Stimulated activated CD4-positive, alpha-beta T cell treated with anti-CD3 and anti-CD28 coated beads, Interleukin-12 subunit alpha, Interleukin-12 subunit beta, amount 100 ng/mL, for 24 hours (primary cell): Measurements from ENCODE around the gene SIK3.
"Not testable (repeated sequence)": the region's sequence is repeated elsewhere in the genome, so short reads cannot be mapped to it uniquely, and the experiment has no call there.

Source experiments
- DNase-seq, 2 experiments: peaks; one replicate each; pipeline ENCODE4 v3.0.0-alpha.2; 2020; ENCODE audit warnings: low read depth in 2 of 2

The SIK3 gene

DNA sequence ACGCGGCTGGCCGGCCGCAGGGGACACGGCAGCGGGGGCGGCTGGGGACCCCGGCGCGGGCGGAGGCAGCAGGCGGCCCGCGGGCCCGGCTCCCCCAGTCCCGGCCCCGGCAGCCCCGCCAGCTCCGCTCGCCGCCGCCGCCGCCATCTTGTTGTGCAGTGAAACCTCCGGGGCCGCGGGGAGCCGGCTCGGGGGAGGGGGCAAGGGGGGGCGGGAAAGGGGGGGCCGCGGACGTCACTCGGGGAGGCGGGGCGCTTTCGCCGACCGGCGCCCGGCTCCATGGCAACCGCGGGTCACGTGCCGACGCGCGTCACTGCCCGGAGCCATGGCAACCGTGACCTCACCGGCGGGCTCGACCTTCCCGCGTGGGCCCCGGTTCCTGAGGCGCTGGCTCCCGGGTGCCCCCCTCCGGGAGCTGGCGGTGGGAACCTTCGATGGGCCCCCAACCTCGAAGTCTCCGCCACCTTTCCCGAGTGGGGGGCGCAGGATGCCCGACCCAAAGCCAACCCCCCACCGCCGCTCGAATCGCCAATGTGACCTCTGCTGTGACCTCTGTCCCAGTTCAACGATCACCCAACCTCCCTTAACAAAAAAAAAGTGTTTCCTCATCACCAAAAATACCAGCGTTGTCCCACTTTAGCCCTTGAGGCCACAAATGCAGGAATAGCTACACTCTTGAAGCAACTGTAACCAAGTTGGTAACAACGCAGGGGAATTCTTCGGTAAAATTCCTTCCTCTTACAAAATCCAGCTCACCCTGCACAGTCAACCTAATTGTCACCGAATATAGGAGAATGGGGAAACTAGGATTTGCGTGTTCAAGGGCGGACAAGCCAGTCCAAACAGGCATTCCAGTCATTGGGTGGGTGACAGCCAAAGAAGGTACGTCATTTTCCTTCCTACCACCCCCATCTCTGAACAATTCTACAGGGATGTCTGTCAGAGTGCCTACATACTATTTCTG lies at the start of gene SIK3:
Gene SIK3 (minus strand): TSS at position 160 of the 964 bp plus-strand sequence. CDS start 13 bp downstream, at position 147.
- DNase-seq = peak; percentile 80 to 84

DNA sequence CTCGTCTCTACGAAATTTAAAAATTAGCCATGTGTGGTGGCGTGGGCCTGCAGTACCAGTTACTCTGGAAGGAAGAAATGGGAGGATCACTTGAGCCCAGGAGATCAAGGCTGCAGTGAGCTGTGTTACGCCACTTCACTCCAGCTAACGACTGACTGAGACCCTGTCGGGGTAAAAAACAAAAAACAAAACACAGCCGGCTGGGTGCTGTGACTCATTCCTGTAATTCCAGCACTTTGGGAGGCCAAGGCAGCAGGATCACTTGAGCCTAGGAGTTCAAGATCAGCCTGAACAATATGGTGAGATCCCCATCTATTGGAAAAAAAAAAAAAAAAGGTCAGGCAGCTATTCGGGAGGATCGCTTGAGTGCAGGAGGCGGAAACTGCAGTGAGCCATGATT lies 48.3 kb upstream of the SIK3 start:
- DNase-seq = no peak

DNA sequence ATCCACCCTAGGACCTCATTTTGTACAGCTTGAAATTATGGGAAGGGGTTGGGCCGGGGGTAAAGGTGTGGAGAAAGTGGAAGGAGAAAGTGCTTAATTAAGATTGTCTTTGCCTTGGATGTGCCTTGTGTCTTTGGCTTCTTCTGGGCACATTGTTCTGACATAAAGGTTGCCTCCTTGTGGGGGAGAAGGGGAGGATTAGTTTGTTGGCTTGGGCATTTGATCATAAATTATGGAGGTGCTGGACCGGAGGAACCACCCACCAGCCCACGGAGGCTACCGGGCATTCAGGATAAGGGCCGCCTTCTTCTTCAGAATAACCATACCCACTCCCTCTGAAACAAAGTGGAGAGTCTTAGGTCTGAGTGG lies 47.1 kb upstream of the SIK3 start:
- no peak for DNase-seq

- DNase-seq = peak in 1 of 2 experiments; percentile 9
Measured at GRCh38 chr11:117144477-117145392, 46.5 kb upstream of the SIK3 start.

DNA sequence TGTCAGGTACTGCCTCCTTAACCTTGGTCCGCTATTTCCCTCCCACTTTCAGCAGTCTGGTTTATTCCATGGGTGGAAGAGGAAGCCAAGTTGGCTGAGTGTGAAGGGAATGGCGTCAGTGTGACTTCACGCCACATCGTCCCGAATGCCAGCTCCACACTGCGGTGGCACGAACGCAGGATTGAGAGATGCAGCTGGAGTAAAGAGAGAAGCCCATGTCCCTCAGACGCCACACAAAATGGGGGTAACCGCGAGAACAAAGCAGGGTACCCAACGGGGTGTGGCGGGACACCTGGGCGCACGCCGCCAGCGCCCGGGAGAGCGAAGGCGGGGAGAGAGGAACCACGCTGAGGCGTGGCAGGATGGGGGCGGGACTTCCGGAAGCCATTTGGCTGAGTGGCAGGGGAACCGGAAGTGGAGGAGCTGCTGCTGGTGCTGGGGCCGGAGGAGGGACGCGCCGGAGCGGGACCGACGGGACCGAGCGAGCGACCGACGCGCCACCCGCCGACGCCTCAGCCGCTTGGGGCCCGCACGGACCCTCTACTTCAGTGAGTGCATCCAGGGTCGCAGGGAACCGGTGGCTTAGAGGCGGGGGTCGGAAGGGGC lies 45.7 kb upstream of the SIK3 start, which contains the start of gene PAFAH1B2:
Gene PAFAH1B2 (plus strand): TSS at position 417 of the 606 bp plus-strand sequence. CDS start 8,161 bp downstream, outside the sequence.
- DNase-seq = peak; percentile 95 to 97

GRCh38 chr11:117143390-117143789 lies 45.2 kb upstream of the SIK3 start:
- DNase-seq = no peak

DNA sequence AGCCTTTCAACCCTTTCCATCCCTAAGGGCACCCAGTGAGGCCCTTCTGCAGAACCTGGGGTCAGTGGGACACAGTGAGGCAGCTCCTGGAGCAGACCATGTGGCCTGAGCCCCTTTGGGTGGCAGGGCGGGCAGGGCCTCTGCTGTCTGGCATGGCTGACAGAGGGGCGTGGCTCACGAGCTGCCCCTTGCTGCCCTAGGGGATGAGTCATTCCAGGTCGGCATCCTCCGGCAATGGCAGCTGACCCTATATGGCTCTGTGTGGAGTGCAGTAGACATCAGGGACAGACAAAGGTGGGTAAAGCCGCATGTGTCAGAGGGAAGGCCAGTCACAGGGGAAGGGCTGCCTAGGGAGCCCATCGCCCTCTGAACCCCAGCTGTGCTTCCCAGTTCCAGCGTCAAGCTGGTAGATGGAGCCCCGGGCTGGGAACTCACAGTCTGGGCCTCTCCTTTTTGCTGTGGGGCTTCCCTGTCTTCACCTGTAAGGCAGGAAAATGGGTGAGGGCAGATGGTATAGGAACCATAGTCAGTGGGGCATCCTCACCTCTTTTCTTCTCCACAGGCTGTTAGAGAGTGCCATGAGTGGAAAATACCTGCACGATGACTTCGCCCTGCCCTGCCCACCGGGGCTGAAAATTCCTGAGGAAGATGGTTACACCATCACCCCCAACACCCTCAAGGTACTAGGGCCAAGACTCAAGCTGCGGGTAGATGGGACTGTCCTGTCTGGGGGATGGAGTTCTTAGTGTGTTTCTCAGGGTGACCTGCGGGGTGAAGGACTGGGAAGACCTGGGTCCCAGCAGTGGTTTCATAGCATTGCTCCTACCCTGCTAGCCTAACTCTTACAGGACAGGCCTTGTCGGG lies 39.2 kb upstream of the SIK3 start:
- not testable (repeated sequence) for DNase-seq

DNA sequence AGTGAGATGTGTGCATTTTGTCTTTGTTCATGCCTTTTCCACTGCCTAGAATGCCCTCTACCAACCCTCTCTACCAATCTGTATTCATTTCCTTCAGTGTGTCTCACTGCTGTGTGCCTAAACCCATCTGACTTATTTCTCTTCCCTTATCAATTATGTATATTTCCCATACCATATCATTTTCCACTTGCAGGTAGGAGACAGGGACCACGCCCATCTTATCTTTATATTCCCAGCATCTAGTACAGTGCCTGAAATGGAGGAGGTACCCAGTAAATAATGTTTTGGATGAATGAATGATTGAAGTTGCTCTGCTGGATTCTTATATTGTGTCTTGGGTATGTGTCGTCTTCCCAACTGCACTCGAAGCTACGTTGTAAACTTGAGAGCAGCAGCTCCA lies 36.8 kb upstream of the SIK3 start:
- DNase-seq = not testable (repeated sequence)

- no peak for DNase-seq
Measured at GRCh38 chr11:117134431-117134830, 36.2 kb upstream of the SIK3 start.

DNA sequence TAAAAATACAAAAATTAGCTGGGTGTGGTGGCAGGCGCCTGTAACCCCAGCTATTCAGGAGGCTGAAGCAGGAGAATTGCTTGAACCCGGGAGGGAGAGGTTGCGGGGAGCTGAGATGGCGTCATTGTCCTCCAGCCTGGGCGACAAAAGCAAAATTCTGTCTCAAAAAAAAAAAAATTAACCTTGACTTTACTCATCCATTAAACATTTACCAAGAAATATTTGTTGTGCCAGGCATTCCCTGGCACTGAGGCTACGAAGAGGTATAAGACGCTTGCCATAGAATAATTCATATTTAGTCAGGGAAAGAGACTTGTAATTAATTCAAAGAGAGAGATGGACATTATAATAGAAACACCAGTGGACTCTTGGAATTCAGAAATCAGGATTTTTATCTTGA lies 32.7 kb upstream of the SIK3 start:
- no peak for DNase-seq

GRCh38 chr11:117130396-117130795 lies 32.2 kb upstream of the SIK3 start:
- DNase-seq = not testable (repeated sequence)

DNA sequence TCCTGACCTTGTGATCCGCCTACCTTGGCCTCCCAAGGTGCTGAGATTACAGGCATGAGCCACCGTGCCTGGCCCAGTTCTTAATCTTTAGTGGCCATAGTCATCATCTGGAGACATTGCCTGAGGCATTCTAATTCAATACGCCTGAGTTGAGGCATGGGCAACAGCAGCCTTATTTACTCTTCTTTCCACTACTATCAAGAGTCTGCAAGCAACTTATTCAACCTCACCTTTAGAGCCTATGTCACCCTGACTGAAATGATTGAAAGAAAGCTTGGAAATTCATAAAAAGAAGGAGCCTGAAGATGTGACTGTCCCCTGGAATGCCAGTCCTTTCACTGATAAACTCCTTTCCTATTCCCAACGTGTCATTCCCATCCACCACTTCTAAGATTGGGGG lies 30.1 kb upstream of the SIK3 start:
- DNase-seq = no peak

GRCh38 chr11:117127171-117127901 lies 29.1 kb upstream of the SIK3 start:
- DNase-seq = no peak

- no peak for DNase-seq
Measured at GRCh38 chr11:117126223-117126965, 28.2 kb upstream of the SIK3 start.

DNA sequence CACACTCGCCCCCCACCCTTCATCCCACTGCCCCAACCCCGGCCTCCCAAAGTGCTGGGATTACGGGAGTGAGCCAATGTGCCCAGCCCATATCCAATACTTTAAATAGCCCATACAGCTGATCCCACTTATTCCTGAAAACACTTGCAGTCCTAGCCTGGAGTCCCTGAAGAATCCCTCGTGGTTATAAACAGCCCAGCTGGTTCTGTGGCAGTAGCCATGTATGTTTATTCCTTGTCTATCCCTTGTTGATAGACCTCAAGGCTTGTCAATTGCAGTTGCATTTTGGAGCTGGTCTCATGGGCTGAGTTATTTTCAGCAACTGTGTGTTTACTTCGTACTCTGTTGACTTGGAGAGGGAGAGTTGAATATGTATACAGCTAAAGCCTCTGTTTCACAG lies 24.3 kb upstream of the SIK3 start:
- no peak for DNase-seq

DNA sequence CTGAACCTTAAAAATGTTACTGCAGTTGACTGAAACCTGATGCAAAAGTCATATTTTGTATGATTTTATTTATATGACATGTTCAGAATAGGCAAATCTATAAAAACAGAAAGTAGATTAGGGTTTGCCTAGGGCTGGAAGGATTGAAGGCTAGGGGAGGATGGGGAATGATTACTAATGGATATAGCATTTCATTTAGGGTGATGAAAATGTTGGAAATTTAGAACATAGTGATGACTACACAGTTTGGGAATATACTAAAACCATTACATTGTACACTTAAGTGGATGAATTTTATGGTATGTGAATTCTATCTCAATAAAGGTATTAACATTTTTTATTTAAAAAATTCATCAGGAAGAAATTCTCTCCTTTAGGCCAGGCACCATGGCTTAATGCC lies 22.9 kb upstream of the SIK3 start:
- no peak for DNase-seq

- no peak for DNase-seq
Measured at GRCh38 chr11:117117681-117118080, 19.5 kb upstream of the SIK3 start.

GRCh38 chr11:117112939-117113338 lies 14.7 kb upstream of the SIK3 start:
- not testable (repeated sequence) for DNase-seq

DNA sequence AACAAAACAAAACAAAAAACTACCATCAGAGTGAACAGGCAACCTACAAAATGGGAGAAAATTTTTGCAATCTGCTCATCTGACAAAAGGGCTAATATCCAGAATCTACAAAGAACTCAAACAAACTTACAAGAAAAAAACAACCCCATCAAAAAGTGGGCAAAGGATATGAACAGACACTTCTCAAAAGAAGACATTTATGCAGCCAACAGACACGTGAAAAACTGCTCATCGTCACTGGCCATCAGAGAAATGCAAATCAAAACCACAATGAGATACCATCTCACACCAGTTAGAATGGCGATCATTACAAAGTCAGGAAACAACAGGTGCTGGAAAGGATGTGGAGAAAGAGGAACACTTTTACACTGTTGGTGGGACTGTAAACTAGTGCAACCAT lies 14.3 kb upstream of the SIK3 start:
- DNase-seq = not testable (repeated sequence)
